PC-3 (cell line): Measurements from ENCODE around the gene DHX57.

Experiments
- CTCF ChIP-seq: fragments of 300-600 bp; sonication (generic); conservative IDR thresholded peaks from 2 replicates; pipeline ENCODE4 v1.5.1; 2017; ENCODE audit warnings: antibody characterized with exemption, low read depth, mild to moderate bottlenecking, low read length
- EZH2 ChIP-seq: fragments of 300-600 bp; sonication (generic); IDR thresholded peaks from one replicate; pipeline ENCODE4 v1.6.1; 2017; ENCODE audit warnings: antibody characterized with exemption, mild to moderate bottlenecking, low read length; ENCODE audit not compliant: unreplicated experiment
- EZH2phosphoT487 ChIP-seq: fragments of 300-600 bp; sonication (generic); IDR thresholded peaks from 2 replicates; pipeline ENCODE4 v1.6.1; 2018; ENCODE audit warnings: mild to moderate bottlenecking, antibody characterized with exemption, low read length, borderline replicate concordance

GRCh38 chr2:38889045-38889444 lies 13.3 kb upstream of the DHX57 start:
- TF ChIP-seq CTCF, result no peak
- no peak for TF ChIP-seq EZH2phosphoT487
- TF ChIP-seq EZH2, result no peak
